SK-N-MC (cell line): ENCODE data around the gene CAMSAP1.

ENCODE experiments used
- DNase-seq: peaks from one replicate; pipeline ENCODE4 v3.0.0-alpha.2; 2011; ENCODE audit warnings: low read depth, low spot score
- H3K27ac ChIP-seq: fragments of 200-600 bp; sonication (generic); 2 replicates; pipeline ENCODE4 v1.5.1; 2016; ENCODE audit warnings: mixed run types
- H3K36me3 ChIP-seq: fragments of 200-600 bp; sonication (generic); 2 replicates; pipeline ENCODE4 v1.6.1; 2017; ENCODE audit warnings: antibody characterized with exemption, low read length, mixed read lengths; ENCODE audit not compliant: insufficient read depth
- H3K4me3 ChIP-seq: fragments of 200-600 bp; sonication (generic); 2 replicates; pipeline ENCODE4 v1.5.1; 2016
- H3K9ac ChIP-seq: fragments of 200-600 bp; sonication (generic); 2 replicates; pipeline ENCODE4 v1.8.0; 2017; ENCODE audit warnings: mixed run types, mixed read lengths; ENCODE audit not compliant: insufficient read length
- H3K9me3 ChIP-seq: fragments of 200-600 bp; sonication (generic); 2 replicates; pipeline ENCODE4 v1.6.1; 2017; ENCODE audit warnings: low read depth, mild to moderate bottlenecking, antibody characterized with exemption, low read length, moderate library complexity, mixed read lengths
- EZH2 ChIP-seq: fragments of 200-600 bp; sonication (generic); IDR thresholded peaks from one replicate; pipeline ENCODE4 v1.6.1; 2017; ENCODE audit warnings: antibody characterized with exemption
- FOXP2 ChIP-seq: optimal IDR thresholded peaks from 2 replicates; pipeline ENCODE3; 2011; ENCODE audit warnings: mild to moderate bottlenecking, moderate library complexity; ENCODE audit not compliant: insufficient read depth; ENCODE audit errors: extremely low read length, control extremely low read depth
- POLR2AphosphoS5 ChIP-seq: IDR thresholded peaks from 2 replicates; pipeline ENCODE4 v1.6.1; 2012; ENCODE audit warnings: mild to moderate bottlenecking, low read depth, low read length, borderline replicate concordance

The CAMSAP1 gene

GRCh38 chr9:135865531-135865930, 41.8 kb downstream of the CAMSAP1 start:
- Histone ChIP-seq H3K27ac (no peak overlapping the region), H3K36me3 (no peaks in the 10 kb centered on the region; the same call in 1 of the 2 replicates), H3K9me3 (no peaks in the 10 kb centered on the region), H3K9ac (no peak overlapping the region), H3K4me3 (no peak overlapping the region)
- TF ChIP-seq POLR2AphosphoS5 (no peak), FOXP2 (no peak), EZH2 (no peak)
- DNase-seq, result no peak

DNA sequence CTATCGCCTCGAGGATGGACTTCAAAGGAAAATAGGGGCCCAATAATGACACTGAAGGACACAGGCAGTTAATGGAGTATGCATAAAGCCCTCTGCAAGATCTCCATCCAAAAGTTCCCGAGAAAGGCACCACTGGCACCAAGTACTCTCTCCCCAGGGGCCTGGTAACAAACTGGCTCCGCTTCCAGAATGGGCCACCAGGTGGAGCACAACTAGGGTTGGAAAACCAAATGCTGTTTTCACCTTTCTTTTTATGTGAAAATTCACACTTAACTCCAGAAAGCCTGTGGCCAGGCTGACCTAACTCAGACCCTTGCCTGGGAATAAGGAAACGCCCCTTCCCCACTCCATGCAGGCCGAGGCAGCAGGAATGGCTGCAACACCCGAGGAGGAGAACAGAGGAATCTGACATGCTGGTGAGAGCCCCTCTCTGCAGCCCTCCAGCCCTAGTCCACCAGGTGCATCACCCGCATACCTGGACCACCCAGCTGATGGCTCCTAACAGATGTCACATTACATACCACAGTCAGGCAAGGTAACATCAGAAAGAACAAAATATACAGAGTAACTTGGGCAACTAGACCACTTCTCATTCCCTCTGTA, 42.8 kb downstream of the CAMSAP1 start:
- H3K36me3 ChIP-seq, result no peaks in the 10 kb centered on the region; the same call in 1 of the 2 replicates
- H3K27ac ChIP-seq, result no peak overlapping the region
- H3K9me3 ChIP-seq, result no peaks in the 10 kb centered on the region
- DNase-seq, result no peak
- TF ChIP-seq POLR2AphosphoS5 (no peak), EZH2 (no peak), FOXP2 (no peak)
- no peak overlapping the region for H3K4me3 ChIP-seq
- no peak overlapping the region for H3K9ac ChIP-seq

DNA sequence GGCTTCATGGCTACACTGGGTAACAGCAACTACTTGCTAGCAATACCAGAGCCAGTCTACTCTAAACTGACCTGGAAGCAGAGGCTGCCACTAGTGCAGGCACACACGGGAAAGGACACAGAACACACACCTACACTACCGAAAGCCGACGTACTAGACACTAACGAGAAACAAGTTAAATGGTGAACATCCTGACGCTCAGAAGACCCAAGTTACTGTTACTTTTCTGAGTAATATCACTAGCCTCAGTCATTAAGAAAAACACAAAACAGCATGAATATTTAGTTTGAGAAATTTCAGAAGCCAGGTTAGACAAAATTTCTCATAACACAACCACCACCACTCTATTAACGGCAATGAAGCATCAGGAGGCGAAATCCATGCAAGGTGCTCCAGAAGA, 44.5 kb downstream of the CAMSAP1 start:
- no peaks in the 10 kb centered on the region; the same call in 1 of the 2 replicates for H3K36me3 ChIP-seq
- H3K4me3 ChIP-seq, result no peak overlapping the region
- H3K27ac ChIP-seq, result no peak overlapping the region
- H3K9me3 ChIP-seq, result no peaks in the 10 kb centered on the region
- TF ChIP-seq FOXP2, result no peak
- TF ChIP-seq POLR2AphosphoS5, result no peak
- TF ChIP-seq EZH2, result no peak
- no peak for DNase-seq
- no peak overlapping the region for H3K9ac ChIP-seq

- Histone ChIP-seq H3K9ac (no peak overlapping the region), H3K27ac (no peak overlapping the region), H3K4me3 (no peak overlapping the region), H3K36me3 (peaks cover 6% of the 10 kb centered on the region; the same call in 1 of the 2 replicates), H3K9me3 (no peaks in the 10 kb centered on the region)
- no peak for DNase-seq
- TF ChIP-seq FOXP2 (no peak), EZH2 (no peak), POLR2AphosphoS5 (no peak)
Observed at GRCh38 chr9:135858491-135859185, 48.7 kb downstream of the CAMSAP1 start.

DNA sequence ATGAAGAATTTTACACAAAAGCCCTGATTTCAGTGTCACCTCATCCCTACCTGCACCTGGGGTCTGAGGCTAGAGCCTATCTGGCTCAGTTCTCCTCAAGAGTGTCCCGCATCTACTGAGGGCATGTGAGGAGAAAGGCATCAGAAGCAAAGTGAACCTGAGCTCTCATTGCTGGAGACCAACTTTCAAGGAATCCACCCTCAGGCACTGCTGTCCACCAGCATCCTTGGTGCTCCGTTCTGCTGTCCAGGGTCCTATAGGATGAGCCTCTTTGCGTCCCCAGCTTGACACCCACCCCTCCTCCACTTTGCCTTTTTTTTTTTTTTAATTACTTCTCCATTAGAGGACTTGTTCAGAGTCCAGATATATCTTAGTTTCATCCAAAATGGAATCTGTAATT, 49.5 kb downstream of the CAMSAP1 start:
- TF ChIP-seq EZH2, result no peak
- no peak for TF ChIP-seq FOXP2
- TF ChIP-seq POLR2AphosphoS5, result no peak
- Histone ChIP-seq H3K36me3 (peaks cover 6% of the 10 kb centered on the region; the same call in 1 of the 2 replicates), H3K4me3 (no peak overlapping the region), H3K9me3 (no peaks in the 10 kb centered on the region), H3K9ac (no peak overlapping the region), H3K27ac (no peak overlapping the region)
- DNase-seq, result no peak

- no peak overlapping the region for H3K9ac ChIP-seq
- H3K27ac ChIP-seq, result no peak overlapping the region
- no peaks in the 10 kb centered on the region for H3K9me3 ChIP-seq
- no peak overlapping the region for H3K4me3 ChIP-seq
- H3K36me3 ChIP-seq, result peaks cover 6% of the 10 kb centered on the region; the same call in 1 of the 2 replicates
- DNase-seq, result no peak
- TF ChIP-seq EZH2, result no peak
- TF ChIP-seq POLR2AphosphoS5, result no peak
- no peak for TF ChIP-seq FOXP2
Observed at GRCh38 chr9:135857371-135857786, 50.0 kb downstream of the CAMSAP1 start.

DNA sequence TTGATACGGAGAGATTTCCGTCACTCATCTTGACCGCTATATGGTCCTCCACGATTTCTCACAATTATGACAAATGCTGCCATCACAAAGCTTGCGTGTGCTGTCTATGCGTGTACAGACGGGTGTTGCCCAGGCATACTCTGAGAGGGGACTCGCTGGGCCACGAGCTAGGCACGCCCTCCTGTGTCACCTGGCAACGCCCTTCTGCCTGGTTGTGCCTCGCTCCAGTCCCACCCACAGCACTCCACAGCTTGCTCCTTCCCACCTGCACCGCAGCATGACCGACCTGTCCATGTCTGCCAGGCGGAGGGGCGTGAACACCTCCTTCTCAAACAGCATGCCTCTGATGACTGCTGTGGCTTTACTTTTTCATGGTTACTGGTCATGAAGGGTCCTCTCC, 55.6 kb downstream of the CAMSAP1 start:
- Histone ChIP-seq H3K36me3 (peaks cover 1% of the 10 kb centered on the region; the same call in 1 of the 2 replicates), H3K4me3 (no peak overlapping the region), H3K27ac (no peak overlapping the region), H3K9me3 (no peaks in the 10 kb centered on the region), H3K9ac (no peak overlapping the region)
- TF ChIP-seq POLR2AphosphoS5 (no peak), FOXP2 (no peak), EZH2 (no peak)
- DNase-seq, result no peak

DNA sequence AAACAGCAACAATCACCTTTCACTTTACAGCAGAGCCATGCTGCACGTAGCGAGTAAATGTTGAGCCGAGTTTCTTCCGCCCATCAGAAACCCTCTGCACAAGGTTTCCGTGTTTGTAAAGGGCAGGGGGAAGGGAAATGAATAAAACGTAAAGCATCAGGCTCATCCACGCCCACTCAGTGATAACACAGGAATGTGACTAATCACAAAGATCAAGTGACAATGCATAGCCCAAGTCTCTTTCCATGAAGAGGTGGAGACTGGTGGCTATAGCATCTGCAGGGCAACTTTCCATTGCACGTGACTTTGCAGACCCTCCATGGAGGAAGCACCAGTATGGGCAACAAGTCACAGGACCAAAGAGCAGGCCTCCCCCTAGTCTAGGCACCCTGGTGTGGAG, 56.6 kb downstream of the CAMSAP1 start:
- Histone ChIP-seq H3K36me3 (no peaks in the 10 kb centered on the region), H3K9me3 (no peaks in the 10 kb centered on the region), H3K4me3 (no peak overlapping the region), H3K9ac (no peak overlapping the region), H3K27ac (no peak overlapping the region)
- DNase-seq, result no peak
- TF ChIP-seq EZH2, result no peak
- TF ChIP-seq FOXP2, result no peak
- TF ChIP-seq POLR2AphosphoS5, result no peak

DNA sequence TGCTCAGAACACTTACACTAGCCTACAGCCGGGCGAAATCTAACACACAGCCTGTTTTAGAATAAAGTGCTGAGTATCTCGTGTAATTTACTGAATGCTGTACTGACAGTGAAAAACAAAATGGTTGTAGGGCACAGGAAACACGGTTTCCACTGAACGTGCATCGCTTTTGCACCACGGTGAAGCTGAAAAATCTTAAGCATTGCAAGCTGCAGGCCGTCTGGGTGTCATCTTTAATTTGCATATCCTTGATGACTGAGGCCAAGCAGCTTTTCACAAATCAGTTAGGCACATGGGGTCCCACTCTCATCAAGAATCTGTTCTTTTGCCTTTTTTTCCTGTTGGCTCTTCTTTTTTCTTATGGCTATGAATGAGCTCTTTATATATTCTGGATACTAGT, 58.2 kb downstream of the CAMSAP1 start:
- no peak overlapping the region for H3K27ac ChIP-seq
- no peaks in the 10 kb centered on the region for H3K9me3 ChIP-seq
- no peak for DNase-seq
- H3K9ac ChIP-seq, result no peak overlapping the region
- H3K36me3 ChIP-seq, result no peaks in the 10 kb centered on the region
- H3K4me3 ChIP-seq, result no peak overlapping the region
- TF ChIP-seq FOXP2, result no peak
- TF ChIP-seq POLR2AphosphoS5, result no peak
- TF ChIP-seq EZH2, result no peak
